ENCODE measurements around the gene GRID1.

DNA sequence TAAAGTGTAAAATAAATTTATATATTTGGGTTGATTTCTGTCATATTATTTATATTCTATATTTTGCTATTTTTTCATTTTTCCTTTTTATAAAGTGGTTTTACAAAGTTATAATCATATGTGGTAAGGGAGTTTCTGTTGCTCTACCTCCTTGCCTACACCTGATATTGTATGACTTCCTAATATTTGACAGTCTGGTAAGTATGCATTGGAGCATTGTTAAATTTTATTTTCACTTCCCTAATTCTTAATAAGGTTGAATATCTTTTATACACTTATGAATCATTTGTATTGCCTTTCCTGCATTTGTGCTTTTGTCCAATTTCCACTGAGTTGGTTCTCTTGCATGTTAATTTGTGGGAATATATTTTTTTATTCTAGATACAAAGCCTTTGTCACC, 492.4 kb downstream of the GRID1 start:
- TF ChIP-seq, protein P1, sequence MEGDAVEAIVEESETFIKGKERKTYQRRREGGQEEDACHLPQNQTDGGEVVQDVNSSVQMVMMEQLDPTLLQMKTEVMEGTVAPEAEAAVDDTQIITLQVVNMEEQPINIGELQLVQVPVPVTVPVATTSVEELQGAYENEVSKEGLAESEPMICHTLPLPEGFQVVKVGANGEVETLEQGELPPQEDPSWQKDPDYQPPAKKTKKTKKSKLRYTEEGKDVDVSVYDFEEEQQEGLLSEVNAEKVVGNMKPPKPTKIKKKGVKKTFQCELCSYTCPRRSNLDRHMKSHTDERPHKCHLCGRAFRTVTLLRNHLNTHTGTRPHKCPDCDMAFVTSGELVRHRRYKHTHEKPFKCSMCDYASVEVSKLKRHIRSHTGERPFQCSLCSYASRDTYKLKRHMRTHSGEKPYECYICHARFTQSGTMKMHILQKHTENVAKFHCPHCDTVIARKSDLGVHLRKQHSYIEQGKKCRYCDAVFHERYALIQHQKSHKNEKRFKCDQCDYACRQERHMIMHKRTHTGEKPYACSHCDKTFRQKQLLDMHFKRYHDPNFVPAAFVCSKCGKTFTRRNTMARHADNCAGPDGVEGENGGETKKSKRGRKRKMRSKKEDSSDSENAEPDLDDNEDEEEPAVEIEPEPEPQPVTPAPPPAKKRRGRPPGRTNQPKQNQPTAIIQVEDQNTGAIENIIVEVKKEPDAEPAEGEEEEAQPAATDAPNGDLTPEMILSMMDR (IDR thresholded peaks at IDR 0.05): no peak
- no peak for TF ChIP-seq POLR2A (IDR thresholded peaks at IDR 0.05)

Data from thyroid gland (tissue), 4 donors.